WTC11 (cell line): ENCODE data around the gene GABBR2. TPM values are rescaled to one million over a fixed set of nuclear protein-coding genes. Genes with fewer than 3 reads are reported as not detected.

Experiments
- ATAC-seq: fragments of 200-7000 bp; cut with Tn5 transposase; 2 replicates; pipeline ENCODE4 v1.10.0; 2021; ENCODE audit warnings: mild to moderate bottlenecking, moderate library complexity
- CTCF ChIA-PET: fragments of 300-600 bp; sonication (Branson Sonifier 250); formaldehyde crosslinking; loops from one replicate; lab custom pipeline; 2021; ENCODE audit warnings: antibody characterized with exemption; lab: Charles Lee
- POLR2A ChIA-PET: fragments of 350-600 bp; sonication (Branson Sonifier 250); formaldehyde crosslinking; loops from one replicate; lab custom pipeline; 2021; ENCODE audit warnings: antibody characterized with exemption; lab: Charles Lee
- DNase-seq: peaks from one replicate; pipeline ENCODE4 v3.0.0; 2021; ENCODE audit warnings: low spot score
- H3K27ac Mint-ChIP-seq: 2 replicates; pipeline ENCODE4 v1.8.0; 2021; ENCODE audit warnings: mixed read lengths
- H3K27me3 Mint-ChIP-seq: 2 replicates; pipeline ENCODE4 v1.8.0; 2021; ENCODE audit warnings: low read depth, mild to moderate bottlenecking, moderate library complexity, mixed read lengths
- H3K36me3 Mint-ChIP-seq: 2 replicates; pipeline ENCODE4 v1.8.0; 2021; ENCODE audit warnings: mixed read lengths
- H3K4me1 Mint-ChIP-seq: 2 replicates; pipeline ENCODE4 v1.8.0; 2022; ENCODE audit warnings: mixed read lengths
- H3K4me3 Mint-ChIP-seq: 2 replicates; pipeline ENCODE4 v1.8.0; 2021; ENCODE audit warnings: mild to moderate bottlenecking, moderate library complexity, mixed read lengths
- H3K9me3 Mint-ChIP-seq: 2 replicates; pipeline ENCODE4 v1.8.0; 2021; ENCODE audit warnings: mixed read lengths
- ARID4B ChIP-seq: sonication (generic); formaldehyde crosslinking; IDR thresholded peaks from 2 replicates; pipeline ENCODE4 v1.8.0; 2023; ENCODE audit warnings: missing genetic modification reagents, mild to moderate bottlenecking, borderline replicate concordance
- CREB1 ChIP-seq: sonication (generic); formaldehyde crosslinking; IDR thresholded peaks from 2 replicates; pipeline ENCODE4 v1.8.0; 2023; ENCODE audit warnings: mild to moderate bottlenecking, missing genetic modification reagents
- ELF4 ChIP-seq: sonication (generic); formaldehyde crosslinking; IDR thresholded peaks from 2 replicates; pipeline ENCODE4 v1.8.1; 2022; ENCODE audit warnings: low read depth, mild to moderate bottlenecking, moderate library complexity, missing genetic modification reagents
- ETV6 ChIP-seq: sonication (generic); formaldehyde crosslinking; IDR thresholded peaks from 2 replicates; pipeline ENCODE4 v1.8.1; 2022; ENCODE audit warnings: mild to moderate bottlenecking, missing genetic modification reagents
- FOXJ3 ChIP-seq: sonication (generic); formaldehyde crosslinking; IDR thresholded peaks from 2 replicates; pipeline ENCODE4 v1.9.0; 2021; ENCODE audit warnings: missing genetic modification reagents, mild to moderate bottlenecking, borderline replicate concordance
- IRF1 ChIP-seq: sonication (generic); formaldehyde crosslinking; IDR thresholded peaks from 2 replicates; pipeline ENCODE4 v1.8.0; 2023; ENCODE audit warnings: missing genetic modification reagents
- JUN ChIP-seq: sonication (generic); formaldehyde crosslinking; IDR thresholded peaks from 2 replicates; pipeline ENCODE4 v1.8.0; 2023; ENCODE audit warnings: mild to moderate bottlenecking, missing genetic modification reagents
- NFE2L1 ChIP-seq: sonication (generic); formaldehyde crosslinking; IDR thresholded peaks from 2 replicates; pipeline ENCODE4 v1.8.1; 2023; ENCODE audit warnings: missing genetic modification reagents
- PRDM15 ChIP-seq: sonication (generic); formaldehyde crosslinking; IDR thresholded peaks from 2 replicates; pipeline ENCODE4 v1.8.0; 2022; ENCODE audit warnings: missing genetic modification reagents
- RELA ChIP-seq: sonication (generic); formaldehyde crosslinking; IDR thresholded peaks from 2 replicates; pipeline ENCODE4 v1.8.1; 2022; ENCODE audit warnings: missing genetic modification reagents, mild to moderate bottlenecking, borderline replicate concordance
- ZBTB43 ChIP-seq: sonication (generic); formaldehyde crosslinking; IDR thresholded peaks from 2 replicates; pipeline ENCODE4 v1.8.1; 2023; ENCODE audit warnings: mild to moderate bottlenecking, missing genetic modification reagents
- ZNF425 ChIP-seq: fragments of 250-450 bp; sonication (Bioruptor Pico); conservative IDR thresholded peaks from 2 replicates; pipeline ENCODE4 v1.9.0; 2021; ENCODE audit warnings: mild to moderate bottlenecking
- total RNA-seq: library from RNA; stranded (reverse); gene quantifications from 3 replicates; pipeline ENCODE4 v1.2.3, GENCODE V29; 2021

Gene GABBR2
- total RNA-seq, 1 experiment from 2014 or later = 0.92 TPM

- no peaks in the 10 kb centered on the region for H3K36me3 Mint-ChIP-seq
- TF ChIP-seq IRF1 (no peak), RELA (CRISPR knock-in tag) (no peak)
- ChIA-PET CTCF (no interaction called here), POLR2A (no interaction called here)
- peaks cover 12% of the 10 kb centered on the region for H3K9me3 Mint-ChIP-seq
- ATAC-seq (no peak), DNase-seq (no peak)
- no peak overlapping the region for H3K4me3 Mint-ChIP-seq
- H3K27ac Mint-ChIP-seq = no peak overlapping the region
- H3K4me1 Mint-ChIP-seq = no peaks in the 10 kb centered on the region
- H3K27me3 Mint-ChIP-seq = no peaks in the 10 kb centered on the region; the same call in 1 of the 2 replicates
Measured at GRCh38 chr9:98339987-98340800, 368.5 kb downstream of the GABBR2 start.

- no peaks in the 10 kb centered on the region; the same call in 1 of the 2 replicates for H3K27me3 Mint-ChIP-seq
- H3K4me1 Mint-ChIP-seq = no peaks in the 10 kb centered on the region
- DNase-seq (no peak), ATAC-seq (no peak)
- H3K36me3 Mint-ChIP-seq = no peaks in the 10 kb centered on the region
- POLR2A ChIA-PET = no interaction called here
- H3K27ac Mint-ChIP-seq = no peak overlapping the region
- CTCF ChIA-PET = no interaction called here
- TF ChIP-seq JUN = no peak
- no peak for TF ChIP-seq ELF4
- no peak for TF ChIP-seq ZNF425
- H3K9me3 Mint-ChIP-seq = peaks cover 12% of the 10 kb centered on the region
- H3K4me3 Mint-ChIP-seq = no peak overlapping the region
Measured at GRCh38 chr9:98335661-98336060, 373.1 kb downstream of the GABBR2 start.

- Mint-ChIP-seq H3K27ac (no peak overlapping the region), H3K36me3 (no peaks in the 10 kb centered on the region), H3K27me3 (no peaks in the 10 kb centered on the region; the same call in 1 of the 2 replicates), H3K9me3 (peaks cover 6% of the 10 kb centered on the region), H3K4me3 (no peak overlapping the region), H3K4me1 (no peaks in the 10 kb centered on the region)
- TF ChIP-seq PRDM15 (no peak), CREB1 (CRISPR knock-in tag) (no peak)
- ChIA-PET POLR2A (no interaction called here), CTCF (no interaction called here)
- DNase-seq (no peak), ATAC-seq (no peak)
Measured at GRCh38 chr9:98334796-98335195, 373.9 kb downstream of the GABBR2 start.

- DNase-seq (no peak), ATAC-seq (no peak)
- H3K4me3 Mint-ChIP-seq = no peak overlapping the region
- CTCF ChIA-PET = interaction anchor here (0.7 kb wide), 1 partner anchor 203 kb away, joined by 3 read pairs; no protein-coding TSS in a partner anchor
- POLR2A ChIA-PET = no interaction called here
- H3K9me3 Mint-ChIP-seq = no peaks in the 10 kb centered on the region
- no peaks in the 10 kb centered on the region for H3K36me3 Mint-ChIP-seq
- H3K27ac Mint-ChIP-seq = no peak overlapping the region
- no peaks in the 10 kb centered on the region; the same call in 1 of the 2 replicates for H3K27me3 Mint-ChIP-seq
- no peaks in the 10 kb centered on the region for H3K4me1 Mint-ChIP-seq
- no peak for TF ChIP-seq FOXJ3 (CRISPR knock-in tag)
- no peak for TF ChIP-seq ZBTB43
- TF ChIP-seq ETV6 (CRISPR knock-in tag) = no peak
- TF ChIP-seq ARID4B = no peak
- TF ChIP-seq NFE2L1 (CRISPR knock-in tag) = no peak
Measured at GRCh38 chr9:98333703-98334582, 374.8 kb downstream of the GABBR2 start.
